GM23248 (cell line): ENCODE measurements around the gene MYBPH. TPM values are rescaled to one million over a fixed set of nuclear protein-coding genes. Genes with fewer than 3 reads are reported as not detected.

Experiments
- DNase-seq: peaks from one replicate; pipeline ENCODE4 v3.0.0-alpha.2; 2015
- H2AFZ ChIP-seq: fragments of 200-600 bp; sonication (generic); 2 replicates; pipeline ENCODE4 v1.6.1; 2016; ENCODE audit warnings: antibody characterized with exemption
- H3F3A ChIP-seq: fragments of 200-600 bp; sonication (generic); 2 replicates; pipeline ENCODE4 v1.6.1; 2016; ENCODE audit warnings: mild to moderate bottlenecking, antibody characterized with exemption, mixed run types; ENCODE audit not compliant: insufficient read depth
- H3K27ac ChIP-seq: fragments of 200-600 bp; sonication (generic); 2 replicates; pipeline ENCODE4 v1.5.1; 2016; ENCODE audit warnings: mild to moderate bottlenecking
- H3K27me3 ChIP-seq: fragments of 200-600 bp; sonication (generic); replicated peaks from 2 replicates; pipeline ENCODE4 v1.6.1; 2016; ENCODE audit warnings: mild to moderate bottlenecking; ENCODE audit not compliant: insufficient read depth
- H3K36me3 ChIP-seq: fragments of 200-600 bp; sonication (generic); 2 replicates; pipeline ENCODE4 v1.6.1; 2016; ENCODE audit warnings: low read depth, mild to moderate bottlenecking
- H3K4me1 ChIP-seq: fragments of 200-600 bp; sonication (generic); 2 replicates; pipeline ENCODE4 v1.6.1; 2016; ENCODE audit warnings: mild to moderate bottlenecking; ENCODE audit not compliant: insufficient read depth
- H3K4me2 ChIP-seq: fragments of 200-600 bp; sonication (generic); one replicate; pipeline ENCODE4 v1.6.1; 2016; ENCODE audit warnings: mild to moderate bottlenecking; ENCODE audit not compliant: unreplicated experiment
- H3K4me3 ChIP-seq: fragments of 200-600 bp; sonication (generic); 2 replicates; pipeline ENCODE4 v1.5.1; 2016; ENCODE audit warnings: mild to moderate bottlenecking
- H3K79me2 ChIP-seq: fragments of 200-600 bp; sonication (generic); 2 replicates; pipeline ENCODE4 v1.6.1; 2016; ENCODE audit warnings: mild to moderate bottlenecking; ENCODE audit not compliant: insufficient read depth
- H3K9ac ChIP-seq: fragments of 200-600 bp; sonication (generic); 2 replicates; pipeline ENCODE4 v1.6.1; 2016; ENCODE audit warnings: mild to moderate bottlenecking
- H3K9me2 ChIP-seq: fragments of 200-600 bp; sonication (generic); 2 replicates; pipeline ENCODE4 v1.6.1; 2016; ENCODE audit warnings: mixed run types, mild to moderate bottlenecking, moderate library complexity; ENCODE audit not compliant: insufficient read depth
- H3K9me3 ChIP-seq: fragments of 200-600 bp; sonication (generic); one replicate; pipeline ENCODE4 v1.6.1; 2017; ENCODE audit warnings: low read depth
- H4K20me1 ChIP-seq: fragments of 200-600 bp; sonication (generic); 2 replicates; pipeline ENCODE4 v1.6.0; 2016; ENCODE audit not compliant: insufficient read depth
- EZH2 ChIP-seq: fragments of 200-600 bp; sonication (generic); IDR thresholded peaks from 2 replicates; pipeline ENCODE4 v1.6.1; 2018; ENCODE audit warnings: antibody characterized with exemption, mild to moderate bottlenecking; ENCODE audit not compliant: insufficient read depth, poor library complexity, severe bottlenecking
- EZH2phosphoT487 ChIP-seq: fragments of 200-600 bp; sonication (generic); IDR thresholded peaks from 2 replicates; pipeline ENCODE4 v1.6.1; 2018; ENCODE audit warnings: antibody characterized with exemption, moderate library complexity, mild to moderate bottlenecking, low read depth; ENCODE audit not compliant: insufficient read depth
- WGBS, 2 experiments: methylation state at CpG; one replicate each; pipeline ENCODE4 v1.1.6; 2015 to 2017; ENCODE audit warnings: low lambda C conversion rate in 2 of 2, low coverage in 1 of 2; ENCODE audit errors: missing lambda C conversion rate in 2 of 2; 5-methylcytosine and 5-hydroxymethylcytosine counted together
- in situ Hi-C: fragments of 300-500 bp; cut with MboI; formaldehyde crosslinking; loops from 2 replicates; pipeline ENCODE4 v1.15.0; 2020
- polyA plus RNA-seq: library from polyadenylated mRNA; unstranded; fragments of >200 nt; fragmentation: Nextera tagmentation; extraction: Ambion mirVana; gene quantifications from 2 replicates; pipeline ENCODE4 v1.2.1, GENCODE V29; 2016
- total RNA-seq: library from RNA; depleted of rRNA; stranded (reverse); fragments of >200 nt; shearing (Covaris generic); gene quantifications from 2 replicates; pipeline ENCODE4 v1.2.3, GENCODE V29; 2014

Gene MYBPH
- total and polyA plus RNA-seq, 2 experiments from 2014 or later = 0.11 to 0.34 TPM

DNA sequence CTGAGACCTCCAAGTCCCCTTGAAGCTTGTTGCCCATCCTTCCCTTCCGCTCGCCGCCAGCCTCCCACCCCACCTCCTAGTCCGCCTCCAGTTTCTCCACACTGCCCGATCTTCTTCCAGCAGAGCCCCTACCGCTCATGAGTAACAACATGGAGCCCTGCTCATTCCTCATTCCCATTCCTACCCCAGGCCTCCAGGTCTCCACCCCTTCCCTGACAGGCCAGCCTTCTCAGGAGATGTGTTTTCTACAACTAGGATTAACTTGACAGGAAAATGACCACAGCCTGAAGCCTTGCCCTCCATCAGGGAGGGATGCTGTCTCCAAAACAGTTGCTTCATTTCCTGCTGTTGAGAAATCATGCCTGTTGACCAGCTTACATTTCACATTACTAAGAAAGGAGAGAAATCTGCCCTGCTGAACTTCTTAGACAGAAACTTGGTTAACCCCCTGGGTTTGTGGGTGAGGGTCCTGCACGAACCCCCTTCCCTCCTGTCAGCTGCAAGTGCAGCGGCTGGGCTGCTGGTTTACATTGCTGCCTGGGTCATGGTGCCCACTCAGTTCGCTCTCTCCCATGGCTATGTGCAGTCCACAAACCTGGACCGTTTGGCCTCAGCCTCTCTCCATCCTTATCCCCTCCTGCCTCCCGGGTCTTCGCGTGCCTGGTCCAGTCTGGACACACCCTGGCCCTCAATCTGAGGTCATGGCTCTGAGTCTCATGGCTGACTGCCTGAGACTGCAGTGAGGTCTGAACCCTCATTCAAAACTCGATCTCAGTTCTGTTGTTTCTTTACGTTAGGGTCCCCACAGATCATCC, 27.0 kb upstream of the MYBPH start:
- H3K36me3 ChIP-seq = no peaks in the 10 kb centered on the region
- H3K4me3 ChIP-seq = no peak overlapping the region
- no peaks in the 10 kb centered on the region for H3K9me2 ChIP-seq
- 86 to 87% methylated on average over 15 of the region's 15 CpGs for WGBS, 2 experiments
- H4K20me1 ChIP-seq = no peaks in the 10 kb centered on the region
- no peaks in the 10 kb centered on the region for H3K9me3 ChIP-seq
- no peaks in the 10 kb centered on the region for H3K27me3 ChIP-seq
- peaks cover 50% of the 10 kb centered on the region for H3K4me1 ChIP-seq
- no peaks in the 10 kb centered on the region for H3K79me2 ChIP-seq
- peak overlapping the region; percentile 54 for H2AFZ ChIP-seq
- in situ Hi-C loops = no loop called here
- peak overlapping the region; percentile 42 for H3K4me2 ChIP-seq
- peak overlapping the region; percentile 21; the same call in 1 of the 2 replicates for H3K9ac ChIP-seq
- peak; percentile 85 for DNase-seq
- H3K27ac ChIP-seq = peak overlapping the region; percentile 65
- TF ChIP-seq EZH2 = no peak
- TF ChIP-seq EZH2phosphoT487 = no peak
- peaks cover 42% of the 10 kb centered on the region for H3F3A ChIP-seq

DNA sequence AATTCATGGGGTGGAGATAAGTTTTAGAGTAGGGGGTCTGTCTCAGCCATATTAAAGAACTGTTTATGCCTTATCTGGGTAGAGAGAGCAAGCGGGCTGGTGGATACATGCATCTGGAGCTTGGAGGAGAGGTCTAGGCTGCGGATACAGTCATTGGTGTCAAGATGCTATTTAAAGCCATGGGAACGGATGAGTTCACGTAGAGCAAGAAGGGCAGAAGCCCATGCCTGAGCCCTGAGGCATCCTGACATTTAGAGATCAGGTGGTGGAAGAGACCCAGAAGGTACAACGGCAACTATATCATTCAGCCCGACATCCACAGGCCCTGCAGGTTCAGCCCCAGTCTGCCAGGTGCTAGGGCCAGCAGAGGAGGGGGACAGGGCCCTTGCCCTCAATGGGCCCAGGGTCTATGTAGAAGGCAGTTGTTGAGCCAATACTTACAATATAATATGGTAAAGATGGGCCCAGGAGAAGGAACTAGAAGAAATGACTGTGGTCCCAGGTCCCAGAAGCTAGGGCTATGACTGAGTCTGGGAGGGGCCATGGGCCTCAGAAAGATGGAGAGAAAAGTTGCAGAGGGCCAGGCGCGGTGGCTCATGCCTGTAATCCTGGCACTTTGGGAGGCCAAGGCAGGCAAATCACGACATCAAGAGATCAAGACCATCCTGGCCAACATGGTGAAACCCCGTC, 26.0 kb upstream of the MYBPH start:
- no peaks in the 10 kb centered on the region for H3K27me3 ChIP-seq
- no peak overlapping the region for H3K4me2 ChIP-seq
- no peaks in the 10 kb centered on the region for H3K36me3 ChIP-seq
- peaks cover 51% of the 10 kb centered on the region for H3F3A ChIP-seq
- H3K9me3 ChIP-seq = no peaks in the 10 kb centered on the region
- no peaks in the 10 kb centered on the region for H4K20me1 ChIP-seq
- no peak overlapping the region for H3K4me3 ChIP-seq
- DNase-seq = no peak
- H3K79me2 ChIP-seq = no peaks in the 10 kb centered on the region
- H3K9me2 ChIP-seq = no peaks in the 10 kb centered on the region
- no peak overlapping the region for H3K9ac ChIP-seq
- TF ChIP-seq EZH2phosphoT487 (no peak), EZH2 (no peak)
- peaks cover 59% of the 10 kb centered on the region for H3K4me1 ChIP-seq
- in situ Hi-C loops = no loop called here
- no peak overlapping the region for H2AFZ ChIP-seq
- H3K27ac ChIP-seq = no peak overlapping the region
- WGBS, 2 experiments = 74% methylated on average over 10 of the region's 10 CpGs

DNA sequence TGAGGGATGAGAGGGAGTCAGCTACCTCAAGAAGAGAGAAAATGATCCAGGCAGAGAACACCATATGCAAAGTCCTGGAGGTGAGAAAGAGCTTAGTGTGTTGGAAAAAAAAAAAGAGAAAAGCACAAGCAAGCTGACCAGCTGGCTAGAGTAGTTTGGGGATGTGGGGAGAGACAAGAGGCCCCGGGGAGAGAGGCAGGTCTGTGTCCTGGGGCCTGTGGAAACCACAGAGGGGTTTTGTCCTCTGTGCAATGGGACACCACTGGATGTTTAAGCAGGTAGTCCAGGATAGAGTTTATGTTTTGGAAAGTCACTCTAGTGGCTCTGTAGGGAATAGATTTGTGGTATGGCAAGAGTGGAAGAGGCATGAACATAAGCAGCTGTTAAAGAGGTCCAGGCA, 25.3 kb upstream of the MYBPH start:
- in situ Hi-C loops = no loop called here
- no peak for DNase-seq
- Histone ChIP-seq H4K20me1 (no peaks in the 10 kb centered on the region), H3K4me2 (no peak overlapping the region), H3K27ac (peak overlapping the region; percentile 81), H3K4me3 (no peak overlapping the region), H2AFZ (no peak overlapping the region; the same call in 1 of the 2 replicates), H3F3A (peaks cover 51% of the 10 kb centered on the region), H3K9ac (no peak overlapping the region), H3K27me3 (no peaks in the 10 kb centered on the region), H3K9me2 (no peaks in the 10 kb centered on the region), H3K4me1 (peaks cover 67% of the 10 kb centered on the region), H3K36me3 (no peaks in the 10 kb centered on the region), H3K9me3 (no peaks in the 10 kb centered on the region), H3K79me2 (no peaks in the 10 kb centered on the region)
- WGBS, 2 experiments = 78 to 90% methylated on average over 1 of the region's 1 CpG
- TF ChIP-seq EZH2 = no peak
- TF ChIP-seq EZH2phosphoT487 = no peak

DNA sequence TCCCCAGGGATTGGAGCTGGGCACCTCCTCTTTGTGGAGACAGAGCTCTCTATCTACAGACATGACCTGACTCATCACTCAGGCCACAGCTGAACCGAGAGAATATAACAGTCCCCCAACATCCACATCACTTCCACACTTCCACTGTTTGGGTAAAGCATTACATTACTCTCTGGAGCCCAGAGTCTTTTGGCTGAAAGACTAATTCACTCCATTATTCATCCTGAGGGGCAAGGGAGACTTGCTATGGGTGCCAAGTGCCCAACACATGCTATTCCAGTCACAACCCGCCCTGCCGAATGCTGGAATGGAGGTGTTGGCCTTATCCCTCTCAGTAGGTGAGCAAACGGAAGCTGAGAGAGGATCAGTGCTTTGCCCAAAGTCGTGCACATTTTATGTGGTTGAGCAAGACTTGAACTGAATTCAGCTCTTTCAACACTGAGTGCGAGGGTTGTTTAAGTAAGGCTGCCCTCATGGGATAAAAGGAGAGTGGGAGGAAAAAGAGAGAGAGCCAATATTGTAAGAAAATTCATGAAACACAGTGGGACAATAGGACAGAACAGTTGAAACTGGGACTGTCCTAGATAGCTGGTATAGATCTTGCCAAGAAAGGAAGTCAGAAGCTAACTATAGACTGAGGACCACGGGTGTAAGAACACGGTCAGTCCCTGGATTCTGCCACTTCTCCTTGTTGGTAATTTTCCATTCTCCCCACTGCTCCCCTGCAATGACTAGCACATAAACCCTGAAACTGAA, 24.4 kb upstream of the MYBPH start:
- Histone ChIP-seq H3K4me3 (0 out of 2 replicates have a peak overlapping the region, but pooled peaks have one; percentile 20), H3K9me2 (no peaks in the 10 kb centered on the region), H3F3A (peaks cover 51% of the 10 kb centered on the region), H3K79me2 (no peaks in the 10 kb centered on the region), H3K9ac (peak overlapping the region; percentile 32), H3K4me2 (peak overlapping the region; percentile 32), H4K20me1 (no peaks in the 10 kb centered on the region), H3K36me3 (no peaks in the 10 kb centered on the region), H3K27ac (peak overlapping the region; percentile 81), H3K9me3 (no peaks in the 10 kb centered on the region), H3K27me3 (no peaks in the 10 kb centered on the region), H2AFZ (peak overlapping the region; percentile 15; the same call in 1 of the 2 replicates), H3K4me1 (peaks cover 67% of the 10 kb centered on the region)
- DNase-seq = peak; percentile 90
- TF ChIP-seq EZH2phosphoT487 (no peak), EZH2 (no peak)
- WGBS, 2 experiments = 21% methylated on average over 8 of the region's 8 CpGs
- in situ Hi-C loops = no loop called here
